Mammary epithelial cell (primary cell): ENCODE measurements around the gene SYNM.

Experiments
- CTCF ChIP-seq, 2 donors: IDR thresholded peaks in 1 of 2; conservative IDR thresholded peaks in 1 of 2; 2 replicates each; pipeline ENCODE4 v1.5.1; 2011 to 2012; ENCODE audit warnings: inconsistent platforms in 2 of 2, low read length in 2 of 2, mild to moderate bottlenecking in 2 of 2, control low read depth in 1 of 2, low read depth in 1 of 2; ENCODE audit not compliant: insufficient read depth in 1 of 2; ENCODE audit errors: extremely low read depth in 1 of 2
- EZH2 ChIP-seq: IDR thresholded peaks from 2 replicates; pipeline ENCODE4 v1.6.1; 2012; ENCODE audit warnings: low read length, inconsistent platforms, borderline replicate concordance

- TF ChIP-seq CTCF (conservative IDR thresholded peaks at IDR 0.05 in 1 of 2, IDR thresholded peaks at IDR 0.05 in 1 of 2; ENCODE audit: extremely low read depth in 1 of 2, insufficient read depth in 1 of 2, low read depth in 1 of 2, low read length in 2 of 2) (no peak), EZH2 (no peak)
Observed at GRCh38 chr15:99167640-99168039, 62.8 kb downstream of the SYNM start.
